ENCODE measurements around the gene MT1B.
A peak's percentile ranks its signal among the peaks of the same experiment; 100 is the strongest.

The MT1B gene

GRCh38 chr16:56631832-56632155 lies 19.9 kb upstream of the MT1B start:
- no peak for DNase-seq (ENCODE audit: extremely low read depth, low read depth)
- no peak for TF ChIP-seq CTCF (IDR thresholded peaks at IDR 0.05; ENCODE audit: low read depth, low read length, missing control alignments)
- peak overlapping the region; percentile 33; the same call in 1 of the 2 replicates for H3K4me3 ChIP-seq (replicated peaks; ENCODE audit: low read depth, low read length)

GRCh38 chr16:56632156-56632847 lies 19.4 kb upstream of the MT1B start, which contains the start of gene MT1M:
Gene MT1M, plus strand, starts transcription at chr16:56632659. Its CDS starts 73 bp downstream, at chr16:56632732.
- H3K4me3 ChIP-seq (replicated peaks; ENCODE audit: low read depth, low read length), result peak within 1 kb of the TSS; percentile 33
- TF ChIP-seq CTCF (IDR thresholded peaks at IDR 0.05; ENCODE audit: low read depth, low read length, missing control alignments), result no peak
- DNase-seq (ENCODE audit: extremely low read depth, low read depth), result no peak

GRCh38 chr16:56632848-56633365 lies 18.8 kb upstream of the MT1B start:
- no peak for TF ChIP-seq CTCF (IDR thresholded peaks at IDR 0.05; ENCODE audit: low read depth, low read length, missing control alignments)
- peak overlapping the region; percentile 33 for H3K4me3 ChIP-seq (replicated peaks; ENCODE audit: low read depth, low read length)
- DNase-seq (ENCODE audit: extremely low read depth, low read depth), result no peak

GRCh38 chr16:56633535-56633934 lies 18.2 kb upstream of the MT1B start:
- H3K4me3 ChIP-seq (replicated peaks; ENCODE audit: low read depth, low read length), result no peak overlapping the region
- DNase-seq (ENCODE audit: extremely low read depth, low read depth), result no peak
- no peak for TF ChIP-seq CTCF (IDR thresholded peaks at IDR 0.05; ENCODE audit: low read depth, low read length, missing control alignments)

GRCh38 chr16:56634715-56635440 lies 16.8 kb upstream of the MT1B start:
- peak overlapping the region; percentile 19; the same call in 1 of the 2 replicates for H3K4me3 ChIP-seq (replicated peaks; ENCODE audit: low read depth, low read length)
- TF ChIP-seq CTCF (IDR thresholded peaks at IDR 0.05; ENCODE audit: low read depth, low read length, missing control alignments), result no peak

GRCh38 chr16:56635441-56635967 lies 16.2 kb upstream of the MT1B start:
- no peak for TF ChIP-seq CTCF (IDR thresholded peaks at IDR 0.05; ENCODE audit: low read depth, low read length, missing control alignments)
- H3K4me3 ChIP-seq (replicated peaks; ENCODE audit: low read depth, low read length), result peak overlapping the region; percentile 19; the same call in 1 of the 2 replicates
- DNase-seq (ENCODE audit: extremely low read depth, low read depth), result no peak

More at GRCh38 chr16:56634715-56635440, 16.8 kb upstream of the MT1B start:
- DNase-seq (ENCODE audit: extremely low read depth, low read depth), result no peak

Measured in HFF-Myc (cell line).